K562 (cell line): ENCODE results near the gene MYO15B. TPM values are rescaled to one million over a fixed set of nuclear protein-coding genes. Genes with fewer than 3 reads are reported as not detected.

ENCODE experiments used
- ATF7 ChIP-seq: fragments of 450-650 bp; IDR thresholded peaks from 2 replicates; pipeline ENCODE4 v1.7.1; 2014; ENCODE audit warnings: mild to moderate bottlenecking, moderate library complexity
- CTBP1 ChIP-seq: fragments of 450-650 bp; IDR thresholded peaks from 2 replicates; pipeline ENCODE4 v1.6.1; 2016; ENCODE audit warnings: borderline replicate concordance
- FIP1L1 ChIP-seq: fragments of 200-400 bp; formaldehyde crosslinking; IDR thresholded peaks from 2 replicates; pipeline ENCODE4 v1.6.1; 2018; ENCODE audit warnings: mild to moderate bottlenecking, low read depth, low read length; ENCODE audit not compliant: poor library complexity, severe bottlenecking
- NEUROD1 ChIP-seq: fragments of 150-350 bp; IDR thresholded peaks from 2 replicates; pipeline ENCODE4 v1.6.1; 2014; ENCODE audit warnings: borderline replicate concordance, low read length, low read depth; ENCODE audit not compliant: partially characterized antibody
- POLR2B ChIP-seq: fragments of 450-650 bp; IDR thresholded peaks from 2 replicates; pipeline ENCODE4 v1.6.1; 2018; ENCODE audit warnings: low read depth; ENCODE audit not compliant: partially characterized antibody
- SLC30A9 ChIP-seq: fragments of 250-450 bp; sonication (Bioruptor Pico); IDR thresholded peaks from 2 replicates; pipeline ENCODE4 v1.8.0; 2022; ENCODE audit warnings: mild to moderate bottlenecking, moderate library complexity
- SMARCE1 ChIP-seq: fragments of 450-650 bp; IDR thresholded peaks from 2 replicates; pipeline ENCODE4 v1.7.1; 2016; ENCODE audit warnings: mild to moderate bottlenecking
- polyA plus RNA-seq, 8 experiments: library from polyadenylated mRNA; depleted of rRNA in 4 of 8; stranded (reverse) in 5 of 8; unstranded in 3 of 8; fragments of >200 nt; fragmentation: Nextera tagmentation in 2 of 8; fragmentation: Illumina TruSeq in 1 of 8; extraction: Ambion mirVana in 2 of 8; extraction: Trizol in 1 of 8; gene quantifications; 2 replicates each; pipeline versions ENCODE4 v1.2.1 to v1.2.3, GENCODE V29; 2011 to 2014; ENCODE audit warnings: inconsistent platforms in 1 of 8, missing spikeins in 1 of 8
- total RNA-seq, 7 experiments: library from RNA; depleted of rRNA in 6 of 7; stranded (reverse); fragments of >200 nt in 6 of 7; fragmentation: Illumina TruSeq in 2 of 7; extraction: Trizol in 2 of 7; gene quantifications; 2 replicates each; pipeline versions ENCODE4 v1.2.1 to v1.2.3, GENCODE V29; 2011 to 2021; ENCODE audit warnings: low replicate concordance in 1 of 7
- TF ChIP-seq, protein P1 (sequence below), 2 experiments: fragments of 450-650 bp; IDR thresholded peaks; 2 replicates each; pipeline ENCODE4 v1.6.1; 2018; ENCODE audit warnings: mild to moderate bottlenecking in 2 of 2, low read depth in 1 of 2; ENCODE audit not compliant: partially characterized antibody in 2 of 2
- TF ChIP-seq, protein P2 (sequence below): sonication (generic); formaldehyde crosslinking; IDR thresholded peaks from 2 replicates; pipeline ENCODE4 v1.8.0; 2023; ENCODE audit warnings: missing genetic modification reagents, mild to moderate bottlenecking, borderline replicate concordance
- TF ChIP-seq, protein P3 (sequence below): sonication (generic); formaldehyde crosslinking; IDR thresholded peaks from 2 replicates; pipeline ENCODE4 v1.9.0; 2022; ENCODE audit warnings: mild to moderate bottlenecking, missing genetic modification reagents

The MYO15B gene
- total and polyA plus RNA-seq, 9 of the 15 experiments (the other 6 are each of a cell fraction or from before 2014, with no cell fraction given), result 0.05 to 3.1 (median 0.83) TPM; not detected in 2

DNA sequence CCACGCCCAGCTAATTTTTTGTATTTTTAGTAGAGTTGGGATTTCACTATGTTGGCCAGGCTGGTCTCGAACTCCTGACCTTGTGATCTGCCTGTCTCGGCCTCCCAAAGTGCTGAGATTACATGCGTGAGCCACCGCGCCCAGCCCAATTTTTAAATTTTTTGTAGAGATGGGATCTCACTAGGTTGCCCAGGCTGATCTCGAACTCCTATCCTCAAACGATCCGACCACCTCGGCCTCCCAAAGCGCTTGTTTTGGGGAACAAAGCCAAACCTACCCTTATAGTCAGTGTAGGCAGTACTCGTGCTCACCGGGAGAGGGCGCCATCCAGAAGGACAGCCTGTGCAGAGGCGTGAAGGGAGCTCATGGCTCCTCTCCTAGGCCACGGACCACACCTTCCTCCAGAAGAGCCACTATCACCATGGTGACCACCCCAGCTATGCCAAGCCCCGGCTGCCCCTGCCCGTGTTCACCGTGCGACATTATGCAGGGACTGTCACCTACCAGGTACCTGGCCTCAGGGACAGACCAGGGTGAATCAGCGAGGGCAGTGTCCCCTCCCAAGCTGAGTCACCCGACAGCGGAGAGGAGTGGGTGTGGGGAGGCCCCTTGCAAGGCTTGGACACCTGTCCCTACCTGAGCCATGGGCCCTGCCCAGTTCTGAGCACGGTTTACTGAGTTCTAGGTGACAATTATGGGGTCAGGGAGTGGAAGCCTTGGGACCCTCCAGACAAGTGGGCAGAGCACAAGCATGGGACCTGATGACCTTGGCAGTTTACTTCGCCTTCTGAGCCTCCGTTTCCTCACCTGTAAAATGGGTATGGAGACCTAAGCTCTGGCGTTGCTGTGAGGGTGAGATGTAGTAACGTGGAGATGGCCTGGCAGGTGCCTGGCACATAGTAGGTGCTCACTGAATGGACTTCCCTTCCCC lies 13.7 kb downstream of the MYO15B start (continued):
- TF ChIP-seq, protein P1, sequence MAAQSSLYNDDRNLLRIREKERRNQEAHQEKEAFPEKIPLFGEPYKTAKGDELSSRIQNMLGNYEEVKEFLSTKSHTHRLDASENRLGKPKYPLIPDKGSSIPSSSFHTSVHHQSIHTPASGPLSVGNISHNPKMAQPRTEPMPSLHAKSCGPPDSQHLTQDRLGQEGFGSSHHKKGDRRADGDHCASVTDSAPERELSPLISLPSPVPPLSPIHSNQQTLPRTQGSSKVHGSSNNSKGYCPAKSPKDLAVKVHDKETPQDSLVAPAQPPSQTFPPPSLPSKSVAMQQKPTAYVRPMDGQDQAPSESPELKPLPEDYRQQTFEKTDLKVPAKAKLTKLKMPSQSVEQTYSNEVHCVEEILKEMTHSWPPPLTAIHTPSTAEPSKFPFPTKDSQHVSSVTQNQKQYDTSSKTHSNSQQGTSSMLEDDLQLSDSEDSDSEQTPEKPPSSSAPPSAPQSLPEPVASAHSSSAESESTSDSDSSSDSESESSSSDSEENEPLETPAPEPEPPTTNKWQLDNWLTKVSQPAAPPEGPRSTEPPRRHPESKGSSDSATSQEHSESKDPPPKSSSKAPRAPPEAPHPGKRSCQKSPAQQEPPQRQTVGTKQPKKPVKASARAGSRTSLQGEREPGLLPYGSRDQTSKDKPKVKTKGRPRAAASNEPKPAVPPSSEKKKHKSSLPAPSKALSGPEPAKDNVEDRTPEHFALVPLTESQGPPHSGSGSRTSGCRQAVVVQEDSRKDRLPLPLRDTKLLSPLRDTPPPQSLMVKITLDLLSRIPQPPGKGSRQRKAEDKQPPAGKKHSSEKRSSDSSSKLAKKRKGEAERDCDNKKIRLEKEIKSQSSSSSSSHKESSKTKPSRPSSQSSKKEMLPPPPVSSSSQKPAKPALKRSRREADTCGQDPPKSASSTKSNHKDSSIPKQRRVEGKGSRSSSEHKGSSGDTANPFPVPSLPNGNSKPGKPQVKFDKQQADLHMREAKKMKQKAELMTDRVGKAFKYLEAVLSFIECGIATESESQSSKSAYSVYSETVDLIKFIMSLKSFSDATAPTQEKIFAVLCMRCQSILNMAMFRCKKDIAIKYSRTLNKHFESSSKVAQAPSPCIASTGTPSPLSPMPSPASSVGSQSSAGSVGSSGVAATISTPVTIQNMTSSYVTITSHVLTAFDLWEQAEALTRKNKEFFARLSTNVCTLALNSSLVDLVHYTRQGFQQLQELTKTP (IDR thresholded peaks at IDR 0.05; ENCODE audit: low read depth in 1 of 2, partially characterized antibody in 2 of 2), result no peak
- no peak for TF ChIP-seq POLR2B
- TF ChIP-seq NEUROD1, result peak; percentile 36
- TF ChIP-seq SMARCE1, result 0 out of 2 replicates have a peak, but pooled peaks have one; percentile 17
- TF ChIP-seq, protein P2, sequence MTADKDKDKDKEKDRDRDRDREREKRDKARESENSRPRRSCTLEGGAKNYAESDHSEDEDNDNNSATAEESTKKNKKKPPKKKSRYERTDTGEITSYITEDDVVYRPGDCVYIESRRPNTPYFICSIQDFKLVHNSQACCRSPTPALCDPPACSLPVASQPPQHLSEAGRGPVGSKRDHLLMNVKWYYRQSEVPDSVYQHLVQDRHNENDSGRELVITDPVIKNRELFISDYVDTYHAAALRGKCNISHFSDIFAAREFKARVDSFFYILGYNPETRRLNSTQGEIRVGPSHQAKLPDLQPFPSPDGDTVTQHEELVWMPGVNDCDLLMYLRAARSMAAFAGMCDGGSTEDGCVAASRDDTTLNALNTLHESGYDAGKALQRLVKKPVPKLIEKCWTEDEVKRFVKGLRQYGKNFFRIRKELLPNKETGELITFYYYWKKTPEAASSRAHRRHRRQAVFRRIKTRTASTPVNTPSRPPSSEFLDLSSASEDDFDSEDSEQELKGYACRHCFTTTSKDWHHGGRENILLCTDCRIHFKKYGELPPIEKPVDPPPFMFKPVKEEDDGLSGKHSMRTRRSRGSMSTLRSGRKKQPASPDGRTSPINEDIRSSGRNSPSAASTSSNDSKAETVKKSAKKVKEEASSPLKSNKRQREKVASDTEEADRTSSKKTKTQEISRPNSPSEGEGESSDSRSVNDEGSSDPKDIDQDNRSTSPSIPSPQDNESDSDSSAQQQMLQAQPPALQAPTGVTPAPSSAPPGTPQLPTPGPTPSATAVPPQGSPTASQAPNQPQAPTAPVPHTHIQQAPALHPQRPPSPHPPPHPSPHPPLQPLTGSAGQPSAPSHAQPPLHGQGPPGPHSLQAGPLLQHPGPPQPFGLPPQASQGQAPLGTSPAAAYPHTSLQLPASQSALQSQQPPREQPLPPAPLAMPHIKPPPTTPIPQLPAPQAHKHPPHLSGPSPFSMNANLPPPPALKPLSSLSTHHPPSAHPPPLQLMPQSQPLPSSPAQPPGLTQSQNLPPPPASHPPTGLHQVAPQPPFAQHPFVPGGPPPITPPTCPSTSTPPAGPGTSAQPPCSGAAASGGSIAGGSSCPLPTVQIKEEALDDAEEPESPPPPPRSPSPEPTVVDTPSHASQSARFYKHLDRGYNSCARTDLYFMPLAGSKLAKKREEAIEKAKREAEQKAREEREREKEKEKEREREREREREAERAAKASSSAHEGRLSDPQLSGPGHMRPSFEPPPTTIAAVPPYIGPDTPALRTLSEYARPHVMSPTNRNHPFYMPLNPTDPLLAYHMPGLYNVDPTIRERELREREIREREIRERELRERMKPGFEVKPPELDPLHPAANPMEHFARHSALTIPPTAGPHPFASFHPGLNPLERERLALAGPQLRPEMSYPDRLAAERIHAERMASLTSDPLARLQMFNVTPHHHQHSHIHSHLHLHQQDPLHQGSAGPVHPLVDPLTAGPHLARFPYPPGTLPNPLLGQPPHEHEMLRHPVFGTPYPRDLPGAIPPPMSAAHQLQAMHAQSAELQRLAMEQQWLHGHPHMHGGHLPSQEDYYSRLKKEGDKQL, result no peak
- no peak for TF ChIP-seq FIP1L1
- 0 out of 2 replicates have a peak, but pooled peaks have one; percentile 40 for TF ChIP-seq ATF7
- TF ChIP-seq CTBP1, result peak; percentile 63; the same call in 1 of the 2 replicates
- TF ChIP-seq, protein P3, sequence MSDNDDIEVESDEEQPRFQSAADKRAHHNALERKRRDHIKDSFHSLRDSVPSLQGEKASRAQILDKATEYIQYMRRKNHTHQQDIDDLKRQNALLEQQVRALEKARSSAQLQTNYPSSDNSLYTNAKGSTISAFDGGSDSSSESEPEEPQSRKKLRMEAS, result peak; percentile 67
- TF ChIP-seq SLC30A9, result no peak
